ENCODE data around the gene RNF207. TPM values are rescaled to one million over a fixed set of nuclear protein-coding genes. Genes with fewer than 3 reads are reported as not detected.

RNF207 gene
- total and polyA plus RNA-seq, 10 of the 15 experiments (the other 5 are each of a cell fraction or from before 2014, with no cell fraction given): 1.7 to 36.4 (median 13.1) TPM

- TF ChIP-seq NFYA (IDR thresholded peaks at IDR 0.05; ENCODE audit: borderline replicate concordance, low read depth, low read length) (no peak), SMARCA5 (IDR thresholded peaks at IDR 0.05) (peak; percentile 49; the same call in 1 of the 2 replicates), KLF5 (IDR thresholded peaks at IDR 0.05; ENCODE audit: partially characterized antibody) (peak; percentile 98), E2F4 (IDR thresholded peaks at IDR 0.05; ENCODE audit: low read depth, low read length) (0 out of 2 replicates have a peak, but pooled peaks have one; percentile 12), JUND (IDR thresholded peaks at IDR 0.05; ENCODE audit: low read depth, low read length) (peak; percentile 98), ZNF622 (IDR thresholded peaks at IDR 0.05) (no peak), MEF2B (IDR thresholded peaks at IDR 0.05; ENCODE audit: partially characterized antibody, poor library complexity, severe bottlenecking) (peak; percentile 44), RCOR1 (conservative IDR thresholded peaks at IDR 0.05; ENCODE audit: low read depth, low read length) (no peak), RBBP5 (conservative IDR thresholded peaks at IDR 0.05) (no peak), HDAC6 (IDR thresholded peaks at IDR 0.05; ENCODE audit: unreplicated experiment) (no peak), SIN3A (IDR thresholded peaks at IDR 0.05; ENCODE audit: low read depth, low read length) (peak; percentile 76; the same call in 1 of the 2 replicates), CBX3 (IDR thresholded peaks at IDR 0.05; ENCODE audit: borderline replicate concordance, low read depth) (no peak), SMAD5 (IDR thresholded peaks at IDR 0.05; ENCODE audit: low read depth) (peak; percentile 63), SMAD1 (IDR thresholded peaks at IDR 0.05; ENCODE audit: low read depth, partially characterized antibody) (no peak), RUNX3 (IDR thresholded peaks at IDR 0.05; ENCODE audit: low read length) (peak; percentile 93), ZNF592 (IDR thresholded peaks at IDR 0.05) (no peak)
- TF ChIP-seq, protein P1, sequence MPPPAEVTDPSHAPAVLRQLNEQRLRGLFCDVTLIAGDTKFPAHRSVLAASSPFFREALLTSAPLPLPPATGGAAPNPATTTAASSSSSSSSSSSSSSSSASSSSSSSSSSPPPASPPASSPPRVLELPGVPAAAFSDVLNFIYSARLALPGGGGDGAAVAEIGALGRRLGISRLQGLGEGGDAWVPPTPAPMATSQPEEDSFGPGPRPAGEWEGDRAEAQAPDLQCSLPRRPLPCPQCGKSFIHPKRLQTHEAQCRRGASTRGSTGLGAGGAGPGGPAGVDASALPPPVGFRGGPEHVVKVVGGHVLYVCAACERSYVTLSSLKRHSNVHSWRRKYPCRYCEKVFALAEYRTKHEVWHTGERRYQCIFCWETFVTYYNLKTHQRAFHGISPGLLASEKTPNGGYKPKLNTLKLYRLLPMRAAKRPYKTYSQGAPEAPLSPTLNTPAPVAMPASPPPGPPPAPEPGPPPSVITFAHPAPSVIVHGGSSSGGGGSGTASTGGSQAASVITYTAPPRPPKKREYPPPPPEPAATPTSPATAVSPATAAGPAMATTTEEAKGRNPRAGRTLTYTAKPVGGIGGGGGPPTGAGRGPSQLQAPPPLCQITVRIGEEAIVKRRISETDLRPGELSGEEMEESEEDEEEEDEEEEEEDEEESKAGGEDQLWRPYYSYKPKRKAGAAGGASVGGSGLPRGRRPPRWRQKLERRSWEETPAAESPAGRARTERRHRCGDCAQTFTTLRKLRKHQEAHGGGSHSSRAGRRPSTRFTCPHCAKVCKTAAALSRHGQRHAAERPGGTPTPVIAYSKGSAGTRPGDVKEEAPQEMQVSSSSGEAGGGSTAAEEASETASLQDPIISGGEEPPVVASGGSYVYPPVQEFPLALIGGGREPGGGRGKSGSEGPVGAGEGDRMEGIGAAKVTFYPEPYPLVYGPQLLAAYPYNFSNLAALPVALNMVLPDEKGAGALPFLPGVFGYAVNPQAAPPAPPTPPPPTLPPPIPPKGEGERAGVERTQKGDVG (CRISPR knock-in tag; IDR thresholded peaks at IDR 0.05): no peak
- TF ChIP-seq, protein P2, sequence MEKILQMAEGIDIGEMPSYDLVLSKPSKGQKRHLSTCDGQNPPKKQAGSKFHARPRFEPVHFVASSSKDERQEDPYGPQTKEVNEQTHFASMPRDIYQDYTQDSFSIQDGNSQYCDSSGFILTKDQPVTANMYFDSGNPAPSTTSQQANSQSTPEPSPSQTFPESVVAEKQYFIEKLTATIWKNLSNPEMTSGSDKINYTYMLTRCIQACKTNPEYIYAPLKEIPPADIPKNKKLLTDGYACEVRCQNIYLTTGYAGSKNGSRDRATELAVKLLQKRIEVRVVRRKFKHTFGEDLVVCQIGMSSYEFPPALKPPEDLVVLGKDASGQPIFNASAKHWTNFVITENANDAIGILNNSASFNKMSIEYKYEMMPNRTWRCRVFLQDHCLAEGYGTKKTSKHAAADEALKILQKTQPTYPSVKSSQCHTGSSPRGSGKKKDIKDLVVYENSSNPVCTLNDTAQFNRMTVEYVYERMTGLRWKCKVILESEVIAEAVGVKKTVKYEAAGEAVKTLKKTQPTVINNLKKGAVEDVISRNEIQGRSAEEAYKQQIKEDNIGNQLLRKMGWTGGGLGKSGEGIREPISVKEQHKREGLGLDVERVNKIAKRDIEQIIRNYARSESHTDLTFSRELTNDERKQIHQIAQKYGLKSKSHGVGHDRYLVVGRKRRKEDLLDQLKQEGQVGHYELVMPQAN (conservative IDR thresholded peaks at IDR 0.05): peak; percentile 94; the same call in 1 of the 2 replicates
Measured at GRCh38 chr1:6199298-6200187, 6.4 kb upstream of the RNF207 start, which contains the start of gene RPL22 (continued).

Data from GM12878 (cell line).